PC-9 (cell line): ENCODE results near the gene PPP2R5A. TPM values are rescaled to one million over a fixed set of nuclear protein-coding genes. Genes with fewer than 3 reads are reported as not detected.

ENCODE experiments used
- BruUV-seq: library from RNA; stranded (reverse); fragments of 400-500 nt; replicated peaks from 2 replicates; lab custom pipeline; 2021; lab: Mats Ljungman, UMichigan
- CTCF ChIA-PET: fragments of 300-600 bp; sonication (Branson Sonifier 250); formaldehyde crosslinking; loops from one replicate; lab custom pipeline; 2022; ENCODE audit warnings: antibody characterized with exemption; lab: Charles Lee
- POLR2A ChIA-PET: fragments of 300-600 bp; sonication (Branson Sonifier 250); formaldehyde crosslinking; loops from one replicate; lab custom pipeline; 2022; ENCODE audit warnings: antibody characterized with exemption; ENCODE audit not compliant: unreplicated experiment; lab: Charles Lee
- DNase-seq, 2 experiments: peaks; one replicate each; pipeline versions ENCODE4 v3.0.0 to v3.0.0-alpha.2; 2015 to 2022; ENCODE audit warnings: mixed read lengths in 1 of 2
- H2AFZ ChIP-seq: fragments of 200-600 bp; sonication (generic); 2 replicates; pipeline ENCODE4 v1.8.1; 2017; ENCODE audit warnings: antibody characterized with exemption
- H3F3A ChIP-seq: fragments of 200-600 bp; sonication (generic); 2 replicates; pipeline ENCODE4 v1.8.1; 2017; ENCODE audit warnings: antibody characterized with exemption, mild to moderate bottlenecking, low read depth; ENCODE audit not compliant: insufficient read depth
- H3K27ac ChIP-seq: fragments of 200-600 bp; sonication (generic); 2 replicates; pipeline ENCODE4 v1.6.1; 2016; ENCODE audit warnings: mixed run types
- H3K27me3 ChIP-seq: fragments of 200-600 bp; sonication (generic); 2 replicates; pipeline ENCODE4 v1.6.1; 2016; ENCODE audit warnings: low read depth, mixed run types; ENCODE audit not compliant: insufficient read depth
- H3K36me3 ChIP-seq: fragments of 200-600 bp; sonication (generic); 2 replicates; pipeline ENCODE4 v1.6.1; 2016; ENCODE audit warnings: low read depth, mixed run types
- H3K4me1 ChIP-seq: fragments of 200-600 bp; sonication (generic); replicated peaks from 2 replicates; pipeline ENCODE4 v1.6.1; 2016; ENCODE audit warnings: mixed run types; ENCODE audit not compliant: insufficient read depth
- H3K4me2 ChIP-seq: fragments of 200-600 bp; sonication (generic); 2 replicates; pipeline ENCODE4 v1.6.1; 2017; ENCODE audit warnings: mixed run types
- H3K4me3 ChIP-seq: fragments of 200-600 bp; sonication (generic); 2 replicates; pipeline ENCODE4 v1.6.1; 2016; ENCODE audit warnings: mixed run types
- H3K79me2 ChIP-seq: fragments of 200-600 bp; sonication (generic); 2 replicates; pipeline ENCODE4 v1.6.1; 2017; ENCODE audit warnings: low read depth, mixed run types
- H3K9me2 ChIP-seq: fragments of 200-600 bp; sonication (generic); 2 replicates; pipeline ENCODE4 v1.8.1; 2017; ENCODE audit warnings: mild to moderate bottlenecking; ENCODE audit not compliant: insufficient read depth
- H3K9me3 ChIP-seq: fragments of 200-600 bp; sonication (generic); 2 replicates; pipeline ENCODE4 v1.8.1; 2016; ENCODE audit warnings: low read depth; ENCODE audit not compliant: insufficient read depth
- H4K20me1 ChIP-seq: fragments of 200-600 bp; sonication (generic); 2 replicates; pipeline ENCODE4 v1.8.1; 2017; ENCODE audit not compliant: insufficient read depth
- EZH2 ChIP-seq: fragments of 200-600 bp; sonication (generic); IDR thresholded peaks from 2 replicates; pipeline ENCODE4 v1.8.0; 2017; ENCODE audit warnings: antibody characterized with exemption, low read depth
- intact Hi-C: fragments of 100-400 bp; cut with micrococcal nuclease; formaldehyde crosslinking; loops from one replicate; pipeline ENCODE4 v1.10.0; 2022; ENCODE audit not compliant: unreplicated experiment
- total RNA-seq: library from RNA; stranded (reverse); gene quantifications from 2 replicates; pipeline ENCODE4 v1.2.3, GENCODE V29; 2021
- TF ChIP-seq, protein P1 (sequence below): fragments of 200-600 bp; sonication (generic); conservative IDR thresholded peaks from 2 replicates; pipeline ENCODE4 v1.6.1; 2017; ENCODE audit warnings: mixed run types, antibody characterized with exemption, mild to moderate bottlenecking, moderate library complexity

Gene PPP2R5A
- total RNA-seq, 1 experiment from 2014 or later = 26.7 TPM

GRCh38 chr1:212359794-212360479, 74.7 kb downstream of the PPP2R5A start:
- no peaks in the 10 kb centered on the region for H3K9me3 ChIP-seq
- H3K9me2 ChIP-seq = no peaks in the 10 kb centered on the region
- no peak overlapping the region for H3K27ac ChIP-seq
- no peaks in the 10 kb centered on the region for H4K20me1 ChIP-seq
- no peak for DNase-seq
- H3K4me3 ChIP-seq = no peak overlapping the region
- TF ChIP-seq, protein P1, sequence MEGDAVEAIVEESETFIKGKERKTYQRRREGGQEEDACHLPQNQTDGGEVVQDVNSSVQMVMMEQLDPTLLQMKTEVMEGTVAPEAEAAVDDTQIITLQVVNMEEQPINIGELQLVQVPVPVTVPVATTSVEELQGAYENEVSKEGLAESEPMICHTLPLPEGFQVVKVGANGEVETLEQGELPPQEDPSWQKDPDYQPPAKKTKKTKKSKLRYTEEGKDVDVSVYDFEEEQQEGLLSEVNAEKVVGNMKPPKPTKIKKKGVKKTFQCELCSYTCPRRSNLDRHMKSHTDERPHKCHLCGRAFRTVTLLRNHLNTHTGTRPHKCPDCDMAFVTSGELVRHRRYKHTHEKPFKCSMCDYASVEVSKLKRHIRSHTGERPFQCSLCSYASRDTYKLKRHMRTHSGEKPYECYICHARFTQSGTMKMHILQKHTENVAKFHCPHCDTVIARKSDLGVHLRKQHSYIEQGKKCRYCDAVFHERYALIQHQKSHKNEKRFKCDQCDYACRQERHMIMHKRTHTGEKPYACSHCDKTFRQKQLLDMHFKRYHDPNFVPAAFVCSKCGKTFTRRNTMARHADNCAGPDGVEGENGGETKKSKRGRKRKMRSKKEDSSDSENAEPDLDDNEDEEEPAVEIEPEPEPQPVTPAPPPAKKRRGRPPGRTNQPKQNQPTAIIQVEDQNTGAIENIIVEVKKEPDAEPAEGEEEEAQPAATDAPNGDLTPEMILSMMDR = no peak
- TF ChIP-seq EZH2 = no peak
- POLR2A ChIA-PET = no interaction called here
- H2AFZ ChIP-seq = no peak overlapping the region
- H3K27me3 ChIP-seq = no peaks in the 10 kb centered on the region
- no peak overlapping the region for H3K4me2 ChIP-seq
- no peaks in the 10 kb centered on the region for H3K79me2 ChIP-seq
- peaks cover 8% of the 10 kb centered on the region for H3K36me3 ChIP-seq
- intact Hi-C loops = no loop called here
- peaks cover 8% of the 10 kb centered on the region; the same call in 1 of the 2 replicates for H3F3A ChIP-seq
- BruUV-seq = no TSS peak
- CTCF ChIA-PET = interaction anchor here (0.7 kb wide), 1 partner anchor 289 kb away, joined by 3 read pairs; no protein-coding TSS in a partner anchor
- no peaks in the 10 kb centered on the region for H3K4me1 ChIP-seq

GRCh38 chr1:212364985-212365384, 79.8 kb downstream of the PPP2R5A start:
- CTCF ChIA-PET = interaction anchor here (0.6 to 0.7 kb wide), 3 partner anchors 57 to 1178 kb away, joined by 3 to 8 read pairs (median 8); no protein-coding TSS in a partner anchor
- TF ChIP-seq, protein P1 = no peak
- no peak for TF ChIP-seq EZH2
- intact Hi-C loops = loop anchor here (5.0 kb wide), 1 partner anchor 92 kb away; no protein-coding TSS in a partner anchor

GRCh38 chr1:212366901-212367300, 81.7 kb downstream of the PPP2R5A start:
- Histone ChIP-seq H3K9me3 (no peaks in the 10 kb centered on the region), H3K79me2 (no peaks in the 10 kb centered on the region), H3K4me2 (no peak overlapping the region), H3K4me3 (no peak overlapping the region), H3K27ac (no peak overlapping the region), H2AFZ (no peak overlapping the region), H3K27me3 (no peaks in the 10 kb centered on the region), H3K36me3 (no peaks in the 10 kb centered on the region; the same call in 1 of the 2 replicates), H3F3A (peaks cover 10% of the 10 kb centered on the region; the same call in 1 of the 2 replicates), H3K4me1 (no peaks in the 10 kb centered on the region), H3K9me2 (no peaks in the 10 kb centered on the region), H4K20me1 (no peaks in the 10 kb centered on the region)
- BruUV-seq = no TSS peak
- no peak for DNase-seq
- ChIA-PET CTCF (interaction anchor here (1.1 to 2.1 kb wide), 2 partner anchors 89 to 296 kb away, joined by 3 to 14 read pairs; no protein-coding TSS in a partner anchor), POLR2A (no interaction called here)
- no peak for TF ChIP-seq EZH2
- TF ChIP-seq, protein P1 = no peak
- intact Hi-C loops = loop anchor here (5.0 kb wide), 1 partner anchor 90 kb away; no protein-coding TSS in a partner anchor

More at GRCh38 chr1:212364985-212365384, 79.8 kb downstream of the PPP2R5A start:
- DNase-seq = no peak
- Histone ChIP-seq H3K27me3 (no peaks in the 10 kb centered on the region), H3K36me3 (no peaks in the 10 kb centered on the region; the same call in none of the 2 replicates), H3K4me3 (no peak overlapping the region), H3K4me2 (no peak overlapping the region), H3K9me3 (no peaks in the 10 kb centered on the region), H3K4me1 (no peaks in the 10 kb centered on the region), H3K79me2 (no peaks in the 10 kb centered on the region), H3K9me2 (no peaks in the 10 kb centered on the region), H4K20me1 (no peaks in the 10 kb centered on the region), H2AFZ (no peak overlapping the region), H3F3A (peaks cover 10% of the 10 kb centered on the region; the same call in 1 of the 2 replicates), H3K27ac (no peak overlapping the region)
- POLR2A ChIA-PET = no interaction called here
- BruUV-seq = no TSS peak
